ENCODE measurements around the gene KDM6A. TPM values are rescaled to one million over a fixed set of nuclear protein-coding genes. Genes with fewer than 3 reads are reported as not detected.
"Not testable (repeated sequence)": the region's sequence is repeated elsewhere in the genome, so short reads cannot be mapped to it uniquely, and the experiment has no call there.

KDM6A gene
- polyA plus RNA-seq, 1 donor (not counting 4 experiments of a cell fraction or from before 2014, with no cell fraction given): 64.2 TPM

GRCh38 chrX:45134315-45134731, 261.3 kb downstream of the KDM6A start:
- Histone ChIP-seq H2AFZ (ENCODE audit: control insufficient read depth, low read length) (no peak overlapping the region), H3K9ac (ENCODE audit: control insufficient read depth, extremely low read depth, insufficient read depth, low read length) (no peak overlapping the region), H3K27ac (ENCODE audit: control insufficient read depth, insufficient read depth, low read length) (no peak overlapping the region), H3K36me3 (ENCODE audit: control insufficient read depth in 2 of 2, extremely low read depth in 1 of 2, insufficient read depth in 2 of 2, low read length in 2 of 2) (no peaks in the 10 kb centered on the region), H3K9me3 (ENCODE audit: control insufficient read depth, low read depth, low read length) (no peaks in the 10 kb centered on the region), H3K27me3 (ENCODE audit: control insufficient read depth, extremely low read depth, insufficient read depth, low read length) (peaks cover 3% of the 10 kb centered on the region), H4K20me1 (ENCODE audit: control insufficient read depth, extremely low read depth, insufficient read depth, low read length) (no peaks in the 10 kb centered on the region), H3K4me2 (ENCODE audit: control insufficient read depth, extremely low read depth, insufficient read depth, low read depth, low read length) (no peak overlapping the region), H3K9me1 (ENCODE audit: control insufficient read depth, extremely low read depth, insufficient read depth, low read length) (no peaks in the 10 kb centered on the region), H3K4me1 (ENCODE audit: control insufficient read depth, extremely low read depth, insufficient read depth, low read length) (no peaks in the 10 kb centered on the region), H3K4me3 (ENCODE audit: control insufficient read depth in 2 of 3, extremely low read depth in 1 of 3, insufficient read depth in 2 of 3, low read depth in 1 of 3, low read length in 3 of 3) (no peak overlapping the region), H3K79me2 (ENCODE audit: control insufficient read depth, insufficient read depth, low read length) (no peaks in the 10 kb centered on the region)
- FAIRE-seq (no peak), DNase-seq (ENCODE audit: low read depth, low spot score) (no peak)
- no peak for TF ChIP-seq EZH2 (IDR thresholded peaks at IDR 0.05; ENCODE audit: low read length)
- no peak for TF ChIP-seq CTCF (optimal IDR thresholded peaks at IDR 0.05 in 1 of 3, IDR thresholded peaks at IDR 0.05 in 1 of 3, conservative IDR thresholded peaks at IDR 0.05 in 1 of 3; ENCODE audit: extremely low read depth in 1 of 3, insufficient read depth in 2 of 3, low read length in 3 of 3)
- dilution Hi-C loops (cut with MboI; ENCODE audit: extremely low pct_ligation_motif_present, low sequenced_read_pairs): no loop called here

GRCh38 chrX:45134775-45135174, 261.8 kb downstream of the KDM6A start:
- H3K9me3 ChIP-seq (ENCODE audit: control insufficient read depth, low read depth, low read length): no peaks in the 10 kb centered on the region
- no peak overlapping the region for H3K9ac ChIP-seq (ENCODE audit: control insufficient read depth, extremely low read depth, insufficient read depth, low read length)
- no peaks in the 10 kb centered on the region for H3K4me1 ChIP-seq (ENCODE audit: control insufficient read depth, extremely low read depth, insufficient read depth, low read length)
- H3K4me3 ChIP-seq (ENCODE audit: control insufficient read depth in 2 of 3, extremely low read depth in 1 of 3, insufficient read depth in 2 of 3, low read depth in 1 of 3, low read length in 3 of 3): no peak overlapping the region
- FAIRE-seq: no peak
- H2AFZ ChIP-seq (ENCODE audit: control insufficient read depth, low read length): no peak overlapping the region
- H3K79me2 ChIP-seq (ENCODE audit: control insufficient read depth, insufficient read depth, low read length): no peaks in the 10 kb centered on the region
- DNase-seq (ENCODE audit: low read depth, low spot score): no peak
- H3K27me3 ChIP-seq (ENCODE audit: control insufficient read depth, extremely low read depth, insufficient read depth, low read length): peaks cover 3% of the 10 kb centered on the region
- dilution Hi-C loops (cut with MboI; ENCODE audit: extremely low pct_ligation_motif_present, low sequenced_read_pairs): no loop called here
- H3K27ac ChIP-seq (ENCODE audit: control insufficient read depth, insufficient read depth, low read length): no peak overlapping the region
- no peak for TF ChIP-seq CTCF (optimal IDR thresholded peaks at IDR 0.05 in 1 of 3, IDR thresholded peaks at IDR 0.05 in 1 of 3, conservative IDR thresholded peaks at IDR 0.05 in 1 of 3; ENCODE audit: extremely low read depth in 1 of 3, insufficient read depth in 2 of 3, low read length in 3 of 3)
- no peaks in the 10 kb centered on the region for H3K36me3 ChIP-seq (ENCODE audit: control insufficient read depth in 2 of 2, extremely low read depth in 1 of 2, insufficient read depth in 2 of 2, low read length in 2 of 2)
- H3K9me1 ChIP-seq (ENCODE audit: control insufficient read depth, extremely low read depth, insufficient read depth, low read length): no peaks in the 10 kb centered on the region
- H4K20me1 ChIP-seq (ENCODE audit: control insufficient read depth, extremely low read depth, insufficient read depth, low read length): no peaks in the 10 kb centered on the region
- no peak overlapping the region for H3K4me2 ChIP-seq (ENCODE audit: control insufficient read depth, extremely low read depth, insufficient read depth, low read depth, low read length)

- dilution Hi-C loops (cut with MboI; ENCODE audit: extremely low pct_ligation_motif_present, low sequenced_read_pairs); H3K9me3 ChIP-seq (ENCODE audit: control insufficient read depth, low read depth, low read length); H3K36me3 ChIP-seq (ENCODE audit: control insufficient read depth in 2 of 2, extremely low read depth in 1 of 2, insufficient read depth in 2 of 2, low read length in 2 of 2); H4K20me1 ChIP-seq (ENCODE audit: control insufficient read depth, extremely low read depth, insufficient read depth, low read length); H3K9ac ChIP-seq (ENCODE audit: control insufficient read depth, extremely low read depth, insufficient read depth, low read length); DNase-seq (ENCODE audit: low read depth, low spot score); H3K9me1 ChIP-seq (ENCODE audit: control insufficient read depth, extremely low read depth, insufficient read depth, low read length); H3K27me3 ChIP-seq (ENCODE audit: control insufficient read depth, extremely low read depth, insufficient read depth, low read length); FAIRE-seq; H3K4me1 ChIP-seq (ENCODE audit: control insufficient read depth, extremely low read depth, insufficient read depth, low read length); H2AFZ ChIP-seq (ENCODE audit: control insufficient read depth, low read length); H3K4me3 ChIP-seq (ENCODE audit: control insufficient read depth in 2 of 3, extremely low read depth in 1 of 3, insufficient read depth in 2 of 3, low read depth in 1 of 3, low read length in 3 of 3); H3K79me2 ChIP-seq (ENCODE audit: control insufficient read depth, insufficient read depth, low read length); H3K27ac ChIP-seq (ENCODE audit: control insufficient read depth, insufficient read depth, low read length); H3K4me2 ChIP-seq (ENCODE audit: control insufficient read depth, extremely low read depth, insufficient read depth, low read depth, low read length): not testable (repeated sequence)
Observed at GRCh38 chrX:45135391-45136075, 262.5 kb downstream of the KDM6A start.
